ENCODE results near the gene MYH16. TPM values are rescaled to one million over a fixed set of nuclear protein-coding genes. Genes with fewer than 3 reads are reported as not detected.

Gene MYH16
- total and polyA plus RNA-seq, 2 donors (not counting 1 experiment from before 2014, with no cell fraction given), result not detected

GRCh38 chr7:99224899-99225265, 47.8 kb upstream of the MYH16 start:
- Histone ChIP-seq H3K27ac (ENCODE audit: low read length in 2 of 2) (no peak overlapping the region), H3K79me2 (ENCODE audit: control insufficient read depth, insufficient read depth, low read length) (no peaks in the 10 kb centered on the region), H3K4me2 (replicated peaks; ENCODE audit: low read depth, low read length, poor library complexity, severe bottlenecking) (no peak overlapping the region), H2AFZ (ENCODE audit: insufficient read depth, low read depth, low read length, poor library complexity, severe bottlenecking) (no peak overlapping the region), H4K20me1 (ENCODE audit: control insufficient read depth, insufficient read depth, low read length, poor library complexity, severe bottlenecking) (no peaks in the 10 kb centered on the region), H3K36me3 (replicated peaks in 1 of 2; ENCODE audit: control extremely low read depth in 1 of 2, control insufficient read depth in 1 of 2, extremely low read depth in 1 of 2, insufficient read depth in 2 of 2, low read length in 1 of 2) (no peaks in the 10 kb centered on the region), H3K9ac (ENCODE audit: low read length) (no peak overlapping the region), H3K4me1 (ENCODE audit: control insufficient read depth in 2 of 2, insufficient read depth in 2 of 2, low read length in 2 of 2) (no peaks in the 10 kb centered on the region), H3K27me3 (replicated peaks in 1 of 4; ENCODE audit: control extremely low read depth in 1 of 4, control insufficient read depth in 3 of 4, insufficient read depth in 4 of 4, low read length in 3 of 4) (peaks cover 0 to 6% (median 0%) of the 10 kb centered on the region in 4 experiments), H3K4me3 (ENCODE audit: control extremely low read depth in 1 of 5, extremely low read depth in 1 of 5, insufficient read depth in 1 of 5, low read depth in 2 of 5, low read length in 4 of 5) (no peak overlapping the region), H3K9me3 (ENCODE audit: control extremely low read depth in 1 of 3, control insufficient read depth in 2 of 3, insufficient read depth in 1 of 3, low read length in 2 of 3) (peaks cover 0 to 2% (median 0%) of the 10 kb centered on the region in 3 donors)
- intact Hi-C loops (cut with micrococcal nuclease), result no loop called here
- H3K4me3 Mint-ChIP-seq, result no peak overlapping the region
- no peak for TF ChIP-seq CTCF (IDR thresholded peaks at IDR 0.05)
- no peaks in the 10 kb centered on the region for H3K9me3 Mint-ChIP-seq (ENCODE audit: insufficient read depth)
- DNase-seq (no peak), ATAC-seq (ENCODE audit: low read depth) (no peak)
- ChIA-PET POLR2A (no interaction called here), CTCF (no interaction called here)
- H3K27ac Mint-ChIP-seq, result no peak overlapping the region
- H3K4me1 Mint-ChIP-seq, result no peaks in the 10 kb centered on the region
- peaks cover 4% of the 10 kb centered on the region for H3K27me3 Mint-ChIP-seq
- 90% methylated on average over 1 of the region's 2 CpGs for WGBS (ENCODE audit: insufficient coverage)

- ChIA-PET POLR2A (no interaction called here), CTCF (no interaction called here)
- Histone ChIP-seq H3K27me3 (replicated peaks in 1 of 4; ENCODE audit: control extremely low read depth in 1 of 4, control insufficient read depth in 3 of 4, insufficient read depth in 4 of 4, low read length in 3 of 4) (no peaks in the 10 kb centered on the region), H3K4me3 (ENCODE audit: control extremely low read depth in 1 of 5, extremely low read depth in 1 of 5, insufficient read depth in 1 of 5, low read depth in 2 of 5, low read length in 4 of 5) (no peak overlapping the region), H3K79me2 (ENCODE audit: control insufficient read depth, insufficient read depth, low read length) (no peaks in the 10 kb centered on the region), H3K4me2 (replicated peaks; ENCODE audit: low read depth, low read length, poor library complexity, severe bottlenecking) (no peak overlapping the region), H3K9ac (ENCODE audit: low read length) (no peak overlapping the region), H3K27ac (ENCODE audit: low read length in 2 of 2) (no peak overlapping the region), H2AFZ (ENCODE audit: insufficient read depth, low read depth, low read length, poor library complexity, severe bottlenecking) (no peak overlapping the region), H3K36me3 (replicated peaks in 1 of 2; ENCODE audit: control extremely low read depth in 1 of 2, control insufficient read depth in 1 of 2, extremely low read depth in 1 of 2, insufficient read depth in 2 of 2, low read length in 1 of 2) (no peaks in the 10 kb centered on the region), H4K20me1 (ENCODE audit: control insufficient read depth, insufficient read depth, low read length, poor library complexity, severe bottlenecking) (no peaks in the 10 kb centered on the region), H3K4me1 (ENCODE audit: control insufficient read depth in 2 of 2, insufficient read depth in 2 of 2, low read length in 2 of 2) (no peaks in the 10 kb centered on the region), H3K9me3 (ENCODE audit: control extremely low read depth in 1 of 3, control insufficient read depth in 2 of 3, insufficient read depth in 1 of 3, low read length in 2 of 3) (no peaks in the 10 kb centered on the region)
- Mint-ChIP-seq H3K27me3 (peaks cover 7% of the 10 kb centered on the region), H3K9me3 (ENCODE audit: insufficient read depth) (no peaks in the 10 kb centered on the region), H3K4me3 (no peak overlapping the region), H3K4me1 (no peaks in the 10 kb centered on the region), H3K27ac (no peak overlapping the region)
- no peak for DNase-seq
- intact Hi-C loops (cut with micrococcal nuclease), result no loop called here
- no peak for ATAC-seq (ENCODE audit: low read depth)
- no peak for TF ChIP-seq CTCF (IDR thresholded peaks at IDR 0.05)
- no peak for TF ChIP-seq EZH2 (IDR thresholded peaks at IDR 0.05; ENCODE audit: borderline replicate concordance, insufficient read depth, low read depth, low read length, poor library complexity, severe bottlenecking)
- WGBS (ENCODE audit: insufficient coverage), result no CpG with 5 or more reads among the region's 4 CpGs
Measured at GRCh38 chr7:99229234-99229633, 43.4 kb upstream of the MYH16 start.

All from B cell (primary cell).